T-helper 1 cell (primary cell): ENCODE results near the gene THRB.

Experiments
- DNase-seq, 5 donors: peaks; one replicate each; pipeline ENCODE4 v3.0.0-alpha.2; 2012 to 2020

Gene THRB

GRCh38 chr3:24259901-24260512 is 234.6 kb downstream of the THRB start:
- no peak for DNase-seq

- DNase-seq, result no peak
Observed at GRCh38 chr3:24258727-24259600, 235.7 kb downstream of the THRB start.

- no peak for DNase-seq
Observed at GRCh38 chr3:24258260-24258659, 236.4 kb downstream of the THRB start.

GRCh38 chr3:24255414-24255813 is 239.2 kb downstream of the THRB start:
- no peak for DNase-seq

- DNase-seq, result no peak
Observed at GRCh38 chr3:24254649-24255048, 240.0 kb downstream of the THRB start.

GRCh38 chr3:24253336-24253735 is 241.3 kb downstream of the THRB start:
- DNase-seq, result no peak

- DNase-seq, result no peak
Observed at GRCh38 chr3:24249523-24249922, 245.1 kb downstream of the THRB start.

- no peak for DNase-seq
Observed at GRCh38 chr3:24245056-24245455, 249.6 kb downstream of the THRB start.

GRCh38 chr3:24244491-24244890 is 250.2 kb downstream of the THRB start:
- DNase-seq, result no peak

- DNase-seq, result no peak
Observed at GRCh38 chr3:24242012-24242698, 252.5 kb downstream of the THRB start.

- DNase-seq, result no peak
Observed at GRCh38 chr3:24240306-24240705, 254.3 kb downstream of the THRB start.

- DNase-seq, result peak in 2 of 5 donors; percentile 6 to 43
Observed at GRCh38 chr3:24237971-24238706, 256.5 kb downstream of the THRB start.

GRCh38 chr3:24235121-24235520 is 259.5 kb downstream of the THRB start:
- no peak for DNase-seq

GRCh38 chr3:24232784-24233183 is 261.9 kb downstream of the THRB start:
- no peak for DNase-seq

- no peak for DNase-seq
Observed at GRCh38 chr3:24229468-24230221, 265.0 kb downstream of the THRB start.

GRCh38 chr3:24227635-24228034 is 267.0 kb downstream of the THRB start:
- no peak for DNase-seq

- no peak for DNase-seq
Observed at GRCh38 chr3:24226397-24226796, 268.3 kb downstream of the THRB start.

GRCh38 chr3:24225385-24225950 is 269.2 kb downstream of the THRB start:
- DNase-seq, result no peak

GRCh38 chr3:24224666-24225384 is 269.8 kb downstream of the THRB start:
- no peak for DNase-seq

- DNase-seq, result no peak
Observed at GRCh38 chr3:24222165-24222805, 272.4 kb downstream of the THRB start.
